Spleen (tissue), 11 donors: ENCODE results near the gene RIMS1. TPM values are rescaled to one million over a fixed set of nuclear protein-coding genes. Genes with fewer than 3 reads are reported as not detected.

ENCODE experiments used
- DNase-seq: peaks from one replicate; pipeline ENCODE4 v3.0.0-alpha.2; 2020
- H3K27ac ChIP-seq, 8 donors: fragments of 200-600 bp; sonication (generic) in 7 of 8; 1 replicate in 4 of 8; 2 replicates in 4 of 8; pipeline versions ENCODE4 v1.5.0 to v1.8.0; 2016 to 2021; ENCODE audit warnings: inconsistent platforms in 4 of 8, mild to moderate bottlenecking in 4 of 8, moderate library complexity in 1 of 8
- H3K27me3 ChIP-seq, 7 donors: fragments of 200-600 bp; sonication (generic) in 6 of 7; replicated peaks in 1 of 7; 1 replicate in 4 of 7; 2 replicates in 3 of 7; pipeline versions ENCODE4 v1.5.0 to v1.8.0; 2016 to 2021; ENCODE audit warnings: inconsistent platforms in 3 of 7, mild to moderate bottlenecking in 1 of 7
- H3K36me3 ChIP-seq, 6 donors: fragments of 200-600 bp; sonication (generic) in 5 of 6; 1 replicate in 4 of 6; 2 replicates in 2 of 6; pipeline versions ENCODE4 v1.5.0 to v1.8.0; 2016 to 2021; ENCODE audit warnings: inconsistent platforms in 2 of 6
- H3K4me1 ChIP-seq, 6 donors: fragments of 200-600 bp; sonication (generic) in 5 of 6; 1 replicate in 3 of 6; 2 replicates in 3 of 6; pipeline versions ENCODE4 v1.5.0 to v1.8.0; 2016 to 2021; ENCODE audit warnings: inconsistent platforms in 3 of 6
- H3K4me3 ChIP-seq, 8 donors: fragments of 200-600 bp; sonication (generic) in 7 of 8; 1 replicate in 4 of 8; 2 replicates in 4 of 8; pipeline versions ENCODE4 v1.5.0 to v1.8.0; 2016 to 2021; ENCODE audit warnings: inconsistent platforms in 4 of 8, mild to moderate bottlenecking in 4 of 8, moderate library complexity in 2 of 8
- H3K9me3 ChIP-seq, 8 donors: fragments of 200-600 bp; sonication (generic) in 7 of 8; 1 replicate in 4 of 8; 2 replicates in 4 of 8; pipeline versions ENCODE4 v1.5.0 to v1.8.0; 2016 to 2021; ENCODE audit warnings: inconsistent platforms in 4 of 8
- POLR2A ChIP-seq, 3 donors: fragments of 450-650 bp; IDR thresholded peaks; one replicate each; pipeline ENCODE4 v1.5.1; 2017; ENCODE audit warnings: antibody characterized with exemption in 3 of 3, mild to moderate bottlenecking in 1 of 3
- POLR2AphosphoS5 ChIP-seq, 3 donors: sonication (generic); formaldehyde crosslinking; IDR thresholded peaks; one replicate each; pipeline ENCODE4 v1.5.1; 2017; ENCODE audit warnings: antibody characterized with exemption in 3 of 3
- WGBS, 5 donors: extraction: QIAGEN DNeasy Blood & Tissue Kit in 3 of 5; methylation state at CpG; one replicate each; pipeline versions ENCODE4 v1.1.5 to v1.1.7; 2013 to 2018; 5-methylcytosine and 5-hydroxymethylcytosine counted together
- intact Hi-C: fragments of 100-400 bp; cut with DNase I; formaldehyde crosslinking; loops from one replicate; pipeline ENCODE4 v1.15.0; 2023; ENCODE audit warnings: low total_unique reads
- polyA plus RNA-seq, 3 donors: library from polyadenylated mRNA; stranded (reverse); fragments of 200-250 nt; gene quantifications; one replicate each; pipeline ENCODE4 v1.2.1, GENCODE V29; 2013
- total RNA-seq, 7 donors: library from RNA; depleted of rRNA in 3 of 7; stranded (reverse); fragments of >200 nt in 3 of 7; fragmentation: NEBNext Ultra II Directional in 4 of 7; extraction: Animal tissue kit (Norgen Biotek cat#: 25700) in 4 of 7; gene quantifications; one replicate each; pipeline versions ENCODE4 v1.1.0 to v1.2.1, GENCODE V29; 2016 to 2021
- TF ChIP-seq, protein P1 (sequence below), 11 experiments: fragments of 200-600 bp in 7 of 11; fragments of 450-650 bp in 4 of 11; sonication (generic) in 4 of 11; IDR thresholded peaks in 8 of 11; conservative IDR thresholded peaks in 3 of 11; 1 replicate in 7 of 11; 2 replicates in 4 of 11; pipeline versions ENCODE4 v1.4.0 to v1.8.0; 2016 to 2021; ENCODE audit warnings: antibody characterized with exemption in 11 of 11, inconsistent platforms in 4 of 11, mild to moderate bottlenecking in 1 of 11
- donor health status: healthy with polysubstance abuse.
- donor health status: DM: no; HTN: no; CAD: no; lungs with moderate emphysema.
- donor health status: DM: no; HTN: no; CAD: no.
- donor health status: Bipolar disorder and iron deficiency.
- donor health status: healthy.
- donor health status: DM: no; HTN: no; CAD: no.
- donor health status: DM: yes; HTN: yes; CAD: no.

RIMS1 gene
- total and polyA plus RNA-seq, 10 donors, result not detected

- Histone ChIP-seq H3K27ac (no peak overlapping the region), H3K36me3 (no peaks in the 10 kb centered on the region), H3K9me3 (no peaks in the 10 kb centered on the region), H3K27me3 (no peaks in the 10 kb centered on the region), H3K4me1 (no peaks in the 10 kb centered on the region), H3K4me3 (no peak overlapping the region)
- intact Hi-C loops, result no loop called here
- DNase-seq, result no peak
- TF ChIP-seq POLR2A (IDR thresholded peaks at IDR 0.05) (no peak), POLR2AphosphoS5 (IDR thresholded peaks at IDR 0.05) (no peak)
- TF ChIP-seq, protein P1, sequence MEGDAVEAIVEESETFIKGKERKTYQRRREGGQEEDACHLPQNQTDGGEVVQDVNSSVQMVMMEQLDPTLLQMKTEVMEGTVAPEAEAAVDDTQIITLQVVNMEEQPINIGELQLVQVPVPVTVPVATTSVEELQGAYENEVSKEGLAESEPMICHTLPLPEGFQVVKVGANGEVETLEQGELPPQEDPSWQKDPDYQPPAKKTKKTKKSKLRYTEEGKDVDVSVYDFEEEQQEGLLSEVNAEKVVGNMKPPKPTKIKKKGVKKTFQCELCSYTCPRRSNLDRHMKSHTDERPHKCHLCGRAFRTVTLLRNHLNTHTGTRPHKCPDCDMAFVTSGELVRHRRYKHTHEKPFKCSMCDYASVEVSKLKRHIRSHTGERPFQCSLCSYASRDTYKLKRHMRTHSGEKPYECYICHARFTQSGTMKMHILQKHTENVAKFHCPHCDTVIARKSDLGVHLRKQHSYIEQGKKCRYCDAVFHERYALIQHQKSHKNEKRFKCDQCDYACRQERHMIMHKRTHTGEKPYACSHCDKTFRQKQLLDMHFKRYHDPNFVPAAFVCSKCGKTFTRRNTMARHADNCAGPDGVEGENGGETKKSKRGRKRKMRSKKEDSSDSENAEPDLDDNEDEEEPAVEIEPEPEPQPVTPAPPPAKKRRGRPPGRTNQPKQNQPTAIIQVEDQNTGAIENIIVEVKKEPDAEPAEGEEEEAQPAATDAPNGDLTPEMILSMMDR (IDR thresholded peaks at IDR 0.05 in 8 of 11, conservative IDR thresholded peaks at IDR 0.05 in 3 of 11), result no peak
- 17 to 40% (median 26%) methylated on average over 3 of the region's 3 CpGs for WGBS, 5 donors
Measured at GRCh38 chr6:71855406-71855805, 30.9 kb upstream of the RIMS1 start.

GRCh38 chr6:71879016-71879415, 7.3 kb upstream of the RIMS1 start:
- TF ChIP-seq POLR2A (IDR thresholded peaks at IDR 0.05), result no peak
- TF ChIP-seq, protein P1 (IDR thresholded peaks at IDR 0.05 in 8 of 11, conservative IDR thresholded peaks at IDR 0.05 in 3 of 11), result no peak
- no peak for TF ChIP-seq POLR2AphosphoS5 (IDR thresholded peaks at IDR 0.05)
- Histone ChIP-seq H3K27me3 (peaks cover 0 to 4% (median 0%) of the 10 kb centered on the region in 7 donors), H3K4me3 (no peak overlapping the region), H3K9me3 (no peaks in the 10 kb centered on the region), H3K4me1 (no peaks in the 10 kb centered on the region), H3K27ac (no peak overlapping the region), H3K36me3 (no peaks in the 10 kb centered on the region)
- DNase-seq, result no peak
- intact Hi-C loops, result no loop called here

GRCh38 chr6:71887006-71887743, 825 bp downstream of the RIMS1 start:
- peak overlapping the region in 3 of 8 donors; percentile 2 to 57 (median 17) for H3K4me3 ChIP-seq
- no peak overlapping the region for H3K27ac ChIP-seq
- peak; percentile 73 for DNase-seq
- no peaks in the 10 kb centered on the region for H3K36me3 ChIP-seq
- TF ChIP-seq, protein P1 (IDR thresholded peaks at IDR 0.05 in 8 of 11, conservative IDR thresholded peaks at IDR 0.05 in 3 of 11), result no peak
- no peak for TF ChIP-seq POLR2AphosphoS5 (IDR thresholded peaks at IDR 0.05)
- TF ChIP-seq POLR2A (IDR thresholded peaks at IDR 0.05), result no peak
- H3K4me1 ChIP-seq, result peaks cover 0 to 6% (median 0%) of the 10 kb centered on the region in 6 donors
- intact Hi-C loops, result no loop called here
- peaks cover 0 to 64% (median 22%) of the 10 kb centered on the region in 7 donors for H3K27me3 ChIP-seq
- 4 to 7% (median 7%) methylated on average over 29 of the region's 29 CpGs for WGBS, 5 donors
- H3K9me3 ChIP-seq, result no peaks in the 10 kb centered on the region

- no peak overlapping the region for H3K27ac ChIP-seq
- intact Hi-C loops, result no loop called here
- peaks cover 0 to 64% (median 22%) of the 10 kb centered on the region in 7 donors for H3K27me3 ChIP-seq
- H3K4me3 ChIP-seq, result no peak overlapping the region
- no peaks in the 10 kb centered on the region for H3K9me3 ChIP-seq
- DNase-seq, result no peak
- TF ChIP-seq, protein P1 (IDR thresholded peaks at IDR 0.05 in 8 of 11, conservative IDR thresholded peaks at IDR 0.05 in 3 of 11), result no peak
- TF ChIP-seq POLR2AphosphoS5 (IDR thresholded peaks at IDR 0.05) (no peak), POLR2A (IDR thresholded peaks at IDR 0.05) (no peak)
- peaks cover 0 to 6% (median 0%) of the 10 kb centered on the region in 6 donors for H3K4me1 ChIP-seq
- no peaks in the 10 kb centered on the region for H3K36me3 ChIP-seq
- 75 to 94% (median 83%) methylated on average over 2 of the region's 2 CpGs for WGBS, 5 donors
Measured at GRCh38 chr6:71887744-71888230, 1.4 kb downstream of the RIMS1 start.
